ENCODE measurements around the gene SLC4A1. TPM values are rescaled to one million over a fixed set of nuclear protein-coding genes. Genes with fewer than 3 reads are reported as not detected.

SLC4A1 gene
- polyA plus RNA-seq, 1 donor (not counting 4 experiments of a cell fraction or from before 2014, with no cell fraction given): not detected

- TF ChIP-seq EZH2 (IDR thresholded peaks at IDR 0.05; ENCODE audit: low read length) (no peak), CTCF (optimal IDR thresholded peaks at IDR 0.05 in 1 of 3, IDR thresholded peaks at IDR 0.05 in 1 of 3, conservative IDR thresholded peaks at IDR 0.05 in 1 of 3; ENCODE audit: extremely low read depth in 1 of 3, insufficient read depth in 2 of 3, low read length in 3 of 3) (no peak)
- H3K9ac ChIP-seq (ENCODE audit: control insufficient read depth, extremely low read depth, insufficient read depth, low read length): no peak overlapping the region
- H3K9me1 ChIP-seq (ENCODE audit: control insufficient read depth, extremely low read depth, insufficient read depth, low read length): no peaks in the 10 kb centered on the region
- H3K79me2 ChIP-seq (ENCODE audit: control insufficient read depth, insufficient read depth, low read length): no peaks in the 10 kb centered on the region
- dilution Hi-C loops (cut with MboI; ENCODE audit: extremely low pct_ligation_motif_present, low sequenced_read_pairs): no loop called here
- no peaks in the 10 kb centered on the region for H3K9me3 ChIP-seq (ENCODE audit: control insufficient read depth, low read depth, low read length)
- no peak overlapping the region for H2AFZ ChIP-seq (ENCODE audit: control insufficient read depth, low read length)
- FAIRE-seq (no peak), DNase-seq (ENCODE audit: low read depth, low spot score) (no peak)
- H4K20me1 ChIP-seq (ENCODE audit: control insufficient read depth, extremely low read depth, insufficient read depth, low read length): no peaks in the 10 kb centered on the region
- H3K27ac ChIP-seq (ENCODE audit: control insufficient read depth, insufficient read depth, low read length): no peak overlapping the region
- H3K4me2 ChIP-seq (ENCODE audit: control insufficient read depth, extremely low read depth, insufficient read depth, low read depth, low read length): no peak overlapping the region
- no peaks in the 10 kb centered on the region for H3K4me1 ChIP-seq (ENCODE audit: control insufficient read depth, extremely low read depth, insufficient read depth, low read length)
- no peak overlapping the region for H3K4me3 ChIP-seq (ENCODE audit: control insufficient read depth in 2 of 3, extremely low read depth in 1 of 3, insufficient read depth in 2 of 3, low read depth in 1 of 3, low read length in 3 of 3)
- H3K27me3 ChIP-seq (ENCODE audit: control insufficient read depth, extremely low read depth, insufficient read depth, low read length): peaks cover 20% of the 10 kb centered on the region
- no peaks in the 10 kb centered on the region for H3K36me3 ChIP-seq (ENCODE audit: control insufficient read depth in 2 of 2, extremely low read depth in 1 of 2, insufficient read depth in 2 of 2, low read length in 2 of 2)
Observed at GRCh38 chr17:44258811-44259351, 9.1 kb downstream of the SLC4A1 start.

GRCh38 chr17:44257815-44258760 is 9.8 kb downstream of the SLC4A1 start:
- Histone ChIP-seq H3K9me3 (ENCODE audit: control insufficient read depth, low read depth, low read length) (no peaks in the 10 kb centered on the region), H3K9ac (ENCODE audit: control insufficient read depth, extremely low read depth, insufficient read depth, low read length) (no peak overlapping the region), H3K4me3 (ENCODE audit: control insufficient read depth in 2 of 3, extremely low read depth in 1 of 3, insufficient read depth in 2 of 3, low read depth in 1 of 3, low read length in 3 of 3) (no peak overlapping the region), H3K79me2 (ENCODE audit: control insufficient read depth, insufficient read depth, low read length) (no peaks in the 10 kb centered on the region), H3K36me3 (ENCODE audit: control insufficient read depth in 2 of 2, extremely low read depth in 1 of 2, insufficient read depth in 2 of 2, low read length in 2 of 2) (no peaks in the 10 kb centered on the region), H3K27ac (ENCODE audit: control insufficient read depth, insufficient read depth, low read length) (no peak overlapping the region), H3K9me1 (ENCODE audit: control insufficient read depth, extremely low read depth, insufficient read depth, low read length) (no peaks in the 10 kb centered on the region), H2AFZ (ENCODE audit: control insufficient read depth, low read length) (no peak overlapping the region), H4K20me1 (ENCODE audit: control insufficient read depth, extremely low read depth, insufficient read depth, low read length) (no peaks in the 10 kb centered on the region), H3K4me1 (ENCODE audit: control insufficient read depth, extremely low read depth, insufficient read depth, low read length) (no peaks in the 10 kb centered on the region), H3K4me2 (ENCODE audit: control insufficient read depth, extremely low read depth, insufficient read depth, low read depth, low read length) (no peak overlapping the region), H3K27me3 (ENCODE audit: control insufficient read depth, extremely low read depth, insufficient read depth, low read length) (peaks cover 20% of the 10 kb centered on the region)
- dilution Hi-C loops (cut with MboI; ENCODE audit: extremely low pct_ligation_motif_present, low sequenced_read_pairs): no loop called here
- no peak for TF ChIP-seq EZH2 (IDR thresholded peaks at IDR 0.05; ENCODE audit: low read length)
- DNase-seq (ENCODE audit: low read depth, low spot score): no peak
- no peak for FAIRE-seq

Data from keratinocyte (primary cell).